OCI-LY7 (cell line): ENCODE measurements around the gene MRPS6. TPM values are rescaled to one million over a fixed set of nuclear protein-coding genes. Genes with fewer than 3 reads are reported as not detected.

Source experiments
- BruUV-seq: library from RNA; stranded (reverse); fragments of 400-500 nt; replicated peaks from 2 replicates; lab custom pipeline; 2021; lab: Mats Ljungman, UMichigan
- CTCF ChIA-PET: fragments of 300-600 bp; sonication (Branson Sonifier 250); formaldehyde crosslinking; loops from one replicate; lab custom pipeline; 2022; ENCODE audit warnings: antibody characterized with exemption; ENCODE audit not compliant: unreplicated experiment; lab: Charles Lee
- POLR2A ChIA-PET: fragments of 300-600 bp; sonication (Branson Sonifier 250); formaldehyde crosslinking; loops from one replicate; lab custom pipeline; 2022; ENCODE audit warnings: antibody characterized with exemption; lab: Charles Lee
- DNase-seq: peaks from one replicate; pipeline ENCODE4 v3.0.0-alpha.2; 2015; ENCODE audit warnings: low spot score
- H2AFZ ChIP-seq: fragments of 200-600 bp; sonication (generic), shearing (Covaris generic); 2 replicates; pipeline ENCODE4 v1.6.1; 2014; ENCODE audit warnings: mild to moderate bottlenecking, antibody characterized with exemption, low read length, moderate library complexity
- H3K27ac ChIP-seq: fragments of 200-600 bp; sonication (generic); 2 replicates; pipeline ENCODE4 v1.5.1; 2014; ENCODE audit warnings: mixed run types, low read depth, mild to moderate bottlenecking, moderate library complexity, low read length, inconsistent platforms; ENCODE audit not compliant: poor library complexity, severe bottlenecking
- H3K36me3 ChIP-seq: fragments of 200-600 bp; sonication (generic); 2 replicates; pipeline ENCODE4 v1.6.1; 2014; ENCODE audit warnings: mild to moderate bottlenecking, antibody characterized with exemption, low read length, moderate library complexity, mixed read lengths; ENCODE audit not compliant: insufficient read depth
- H3K4me1 ChIP-seq: fragments of 200-600 bp; sonication (generic); 2 replicates; pipeline ENCODE4 v1.5.1; 2014; ENCODE audit warnings: mild to moderate bottlenecking, low read length; ENCODE audit not compliant: insufficient read depth, poor library complexity, severe bottlenecking
- H3K4me2 ChIP-seq: fragments of 200-600 bp; sonication (generic); 2 replicates; pipeline ENCODE4 v1.6.1; 2014; ENCODE audit warnings: mild to moderate bottlenecking, low read length
- H3K4me3 ChIP-seq: fragments of 200-600 bp; sonication (generic); 2 replicates; pipeline ENCODE4 v1.5.1; 2014; ENCODE audit warnings: mild to moderate bottlenecking, low read depth, low read length; ENCODE audit not compliant: poor library complexity, severe bottlenecking
- H3K79me2 ChIP-seq: fragments of 200-600 bp; sonication (generic); 2 replicates; pipeline ENCODE4 v1.6.1; 2016; ENCODE audit warnings: low read depth, mild to moderate bottlenecking, low read length, moderate library complexity, mixed read lengths; ENCODE audit not compliant: insufficient read depth
- H3K9me2 ChIP-seq: fragments of 200-600 bp; sonication (generic); 2 replicates; pipeline ENCODE4 v1.6.1; 2016; ENCODE audit warnings: mild to moderate bottlenecking, low read length, mixed read lengths; ENCODE audit not compliant: insufficient read depth
- H3K9me3 ChIP-seq: fragments of 200-600 bp; sonication (generic); 2 replicates; pipeline ENCODE4 v1.6.1; 2014; ENCODE audit warnings: mild to moderate bottlenecking, mixed run types, low read length, mixed read lengths
- H4K20me1 ChIP-seq: fragments of 200-600 bp; sonication (generic); 2 replicates; pipeline ENCODE4 v1.6.1; 2014; ENCODE audit warnings: mild to moderate bottlenecking, antibody characterized with exemption, low read length, moderate library complexity, mixed read lengths; ENCODE audit not compliant: insufficient read depth
- EZH2phosphoT487 ChIP-seq: fragments of 200-600 bp; sonication (generic); IDR thresholded peaks from 2 replicates; pipeline ENCODE4 v1.6.1; 2018; ENCODE audit warnings: low read depth, borderline replicate concordance, mild to moderate bottlenecking, mixed run types, antibody characterized with exemption, low read length, moderate library complexity, mixed read lengths
- intact Hi-C: fragments of 100-400 bp; cut with micrococcal nuclease; formaldehyde crosslinking; loops from one replicate; pipeline ENCODE4 v1.10.0; 2022; ENCODE audit not compliant: unreplicated experiment
- total RNA-seq, 2 experiments: library from RNA; depleted of rRNA in 1 of 2; stranded (reverse); fragments of >200 nt in 1 of 2; shearing (Covaris generic) in 1 of 2; gene quantifications; 2 replicates each; pipeline ENCODE4 v1.2.3, GENCODE V29; 2014 to 2022
- TF ChIP-seq, protein P1 (sequence below): fragments of 200-600 bp; sonication (generic); conservative IDR thresholded peaks from 2 replicates; pipeline ENCODE4 v1.5.1; 2014; ENCODE audit warnings: mild to moderate bottlenecking, antibody characterized with exemption, low read length, moderate library complexity, mixed read lengths

Gene MRPS6
- total RNA-seq, 2 experiments from 2014 or later = 20.9 to 56.1 TPM

GRCh38 chr21:34091607-34092006 lies 18.2 kb downstream of the MRPS6 start:
- BruUV-seq = no TSS peak
- H3K4me3 ChIP-seq = no peak overlapping the region
- no peak overlapping the region for H3K4me2 ChIP-seq
- no peak overlapping the region for H2AFZ ChIP-seq
- peaks cover 7% of the 10 kb centered on the region for H3K4me1 ChIP-seq
- TF ChIP-seq EZH2phosphoT487 = no peak
- TF ChIP-seq, protein P1, sequence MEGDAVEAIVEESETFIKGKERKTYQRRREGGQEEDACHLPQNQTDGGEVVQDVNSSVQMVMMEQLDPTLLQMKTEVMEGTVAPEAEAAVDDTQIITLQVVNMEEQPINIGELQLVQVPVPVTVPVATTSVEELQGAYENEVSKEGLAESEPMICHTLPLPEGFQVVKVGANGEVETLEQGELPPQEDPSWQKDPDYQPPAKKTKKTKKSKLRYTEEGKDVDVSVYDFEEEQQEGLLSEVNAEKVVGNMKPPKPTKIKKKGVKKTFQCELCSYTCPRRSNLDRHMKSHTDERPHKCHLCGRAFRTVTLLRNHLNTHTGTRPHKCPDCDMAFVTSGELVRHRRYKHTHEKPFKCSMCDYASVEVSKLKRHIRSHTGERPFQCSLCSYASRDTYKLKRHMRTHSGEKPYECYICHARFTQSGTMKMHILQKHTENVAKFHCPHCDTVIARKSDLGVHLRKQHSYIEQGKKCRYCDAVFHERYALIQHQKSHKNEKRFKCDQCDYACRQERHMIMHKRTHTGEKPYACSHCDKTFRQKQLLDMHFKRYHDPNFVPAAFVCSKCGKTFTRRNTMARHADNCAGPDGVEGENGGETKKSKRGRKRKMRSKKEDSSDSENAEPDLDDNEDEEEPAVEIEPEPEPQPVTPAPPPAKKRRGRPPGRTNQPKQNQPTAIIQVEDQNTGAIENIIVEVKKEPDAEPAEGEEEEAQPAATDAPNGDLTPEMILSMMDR = peak; percentile 73
- no peaks in the 10 kb centered on the region for H3K9me3 ChIP-seq
- ChIA-PET CTCF (interaction anchor here (0.8 kb wide), 1 partner anchor 14 kb away, joined by 3 read pairs; no protein-coding TSS in a partner anchor), POLR2A (interaction anchor here (1.2 to 1.6 kb wide), 2 partner anchors 9 to 153 kb away, joined by 3 to 5 read pairs; no protein-coding TSS in a partner anchor)
- no peaks in the 10 kb centered on the region for H3K9me2 ChIP-seq
- H3K36me3 ChIP-seq = peaks cover 65% of the 10 kb centered on the region
- intact Hi-C loops = no loop called here
- H3K79me2 ChIP-seq = peaks cover 83% of the 10 kb centered on the region; the same call in 1 of the 2 replicates
- H3K27ac ChIP-seq = no peak overlapping the region
- H4K20me1 ChIP-seq = peaks cover 11% of the 10 kb centered on the region
- peak; percentile 30 for DNase-seq

DNA sequence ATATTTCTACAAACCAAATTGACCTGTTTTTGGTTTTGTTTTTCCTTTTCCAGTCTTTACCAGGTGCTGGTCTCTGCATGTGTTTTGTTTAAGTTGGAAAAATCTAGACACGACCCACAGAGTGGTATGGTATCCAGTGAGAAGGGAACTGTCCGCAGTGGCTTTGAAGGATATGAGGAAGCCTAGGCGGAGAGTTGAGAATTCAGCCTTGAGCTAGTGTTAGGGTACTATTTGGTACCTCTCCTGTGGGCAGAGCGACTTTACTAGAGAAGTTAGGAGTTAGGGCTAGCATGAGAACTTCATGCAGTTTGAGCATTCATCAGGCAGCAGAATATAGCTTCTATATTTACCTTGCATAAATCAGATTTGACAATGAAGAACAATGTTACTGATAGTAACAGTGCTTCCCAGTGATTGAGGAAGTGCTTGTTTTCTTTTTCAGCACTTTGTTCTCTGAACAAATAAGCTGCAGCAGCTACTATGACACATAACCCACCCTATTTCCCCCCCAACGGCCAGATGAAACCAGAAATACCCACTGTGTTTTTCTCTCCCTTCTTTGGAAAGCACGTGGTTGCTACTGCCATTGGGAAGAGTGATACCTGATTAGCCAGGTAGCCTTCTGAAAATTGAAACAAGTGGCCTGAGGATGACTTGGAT lies 19.0 kb downstream of the MRPS6 start:
- no peaks in the 10 kb centered on the region for H3K9me2 ChIP-seq
- DNase-seq = no peak
- H3K36me3 ChIP-seq = peaks cover 66% of the 10 kb centered on the region
- H3K4me2 ChIP-seq = no peak overlapping the region
- intact Hi-C loops = no loop called here
- peaks cover 11% of the 10 kb centered on the region for H4K20me1 ChIP-seq
- H3K9me3 ChIP-seq = no peaks in the 10 kb centered on the region
- no peak overlapping the region for H3K4me3 ChIP-seq
- BruUV-seq = no TSS peak
- CTCF ChIA-PET = no interaction called here
- peaks cover 7% of the 10 kb centered on the region for H3K4me1 ChIP-seq
- POLR2A ChIA-PET = interaction anchor here (0.6 to 2.5 kb wide), 10 partner anchors 9 to 160 kb away, joined by 3 to 7 read pairs (median 6); no protein-coding TSS in a partner anchor
- H2AFZ ChIP-seq = no peak overlapping the region
- TF ChIP-seq EZH2phosphoT487 = no peak
- TF ChIP-seq, protein P1 = no peak
- peaks cover 79% of the 10 kb centered on the region; the same call in 1 of the 2 replicates for H3K79me2 ChIP-seq
- no peak overlapping the region for H3K27ac ChIP-seq

DNA sequence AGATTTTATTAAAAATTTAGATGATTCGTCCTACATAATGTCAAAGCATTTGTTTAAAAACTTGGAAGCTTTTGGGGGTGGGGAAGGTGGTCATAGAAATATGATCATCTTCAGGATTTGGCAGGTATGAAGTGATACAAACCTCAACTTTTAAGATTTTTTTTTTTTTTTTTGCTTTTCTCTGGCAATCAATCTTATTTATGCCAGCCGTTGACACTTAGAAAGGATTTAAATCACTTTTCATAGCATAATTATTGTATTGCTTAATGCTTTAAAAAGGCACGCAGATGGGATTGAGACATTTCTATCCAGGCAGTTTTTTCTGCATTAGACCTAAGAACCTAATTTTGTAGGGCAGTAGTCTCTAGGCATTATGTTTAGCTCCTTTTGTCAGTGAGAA lies 19.7 kb downstream of the MRPS6 start:
- CTCF ChIA-PET = no interaction called here
- DNase-seq = no peak
- Histone ChIP-seq H3K27ac (no peak overlapping the region), H3K9me3 (no peaks in the 10 kb centered on the region), H3K79me2 (peaks cover 79% of the 10 kb centered on the region; the same call in 1 of the 2 replicates), H3K36me3 (peaks cover 67% of the 10 kb centered on the region), H3K4me1 (peaks cover 7% of the 10 kb centered on the region), H4K20me1 (peaks cover 17% of the 10 kb centered on the region), H2AFZ (no peak overlapping the region), H3K4me2 (no peak overlapping the region), H3K9me2 (no peaks in the 10 kb centered on the region), H3K4me3 (no peak overlapping the region)
- intact Hi-C loops = no loop called here
- no peak for TF ChIP-seq EZH2phosphoT487
- TF ChIP-seq, protein P1 = no peak
- BruUV-seq = no TSS peak
- POLR2A ChIA-PET = interaction anchor here (0.5 to 2.5 kb wide), 8 partner anchors 8 to 713 kb away, joined by 3 to 6 read pairs (median 5); no protein-coding TSS in a partner anchor
